OCI-M1 (cell line): ENCODE results near the gene DENND4A.
A peak's percentile ranks its signal among the peaks of the same experiment; 100 is the strongest.

Source experiments
- DNase-seq: peaks from one replicate; lab custom pipeline; 2025; lab: John Stamatoyannopoulos, UW

Gene DENND4A

GRCh38 chr15:65666257-65666656 lies 125.8 kb downstream of the DENND4A start:
- no peak for DNase-seq

- no peak for DNase-seq
These were observed 128.6 kb downstream of the DENND4A start for GRCh38 chr15:65663521-65663920.

- no peak for DNase-seq
These were observed 131.2 kb downstream of the DENND4A start for GRCh38 chr15:65660927-65661326.

- DNase-seq = no peak
These were observed 132.5 kb downstream of the DENND4A start for GRCh38 chr15:65659502-65660052.

- no peak for DNase-seq
These were observed 136.6 kb downstream of the DENND4A start for GRCh38 chr15:65655457-65655856.

- DNase-seq = no peak
These were observed 137.1 kb downstream of the DENND4A start for GRCh38 chr15:65655026-65655425.

GRCh38 chr15:65653801-65654521 lies 138.1 kb downstream of the DENND4A start:
- DNase-seq = no peak

- no peak for DNase-seq
These were observed 138.8 kb downstream of the DENND4A start for GRCh38 chr15:65653341-65653740.

- no peak for DNase-seq
These were observed 140.0 kb downstream of the DENND4A start for GRCh38 chr15:65651831-65652749.

- DNase-seq = no peak
These were observed 141.1 kb downstream of the DENND4A start for GRCh38 chr15:65651042-65651322.

GRCh38 chr15:65650312-65651041 lies 141.6 kb downstream of the DENND4A start:
- DNase-seq = no peak

GRCh38 chr15:65646486-65646885 lies 145.6 kb downstream of the DENND4A start:
- DNase-seq = no peak

- DNase-seq = no peak
These were observed 146.7 kb downstream of the DENND4A start for GRCh38 chr15:65645392-65645791.

- DNase-seq = no peak
These were observed 147.8 kb downstream of the DENND4A start for GRCh38 chr15:65644282-65644681.

- no peak for DNase-seq
These were observed 149.5 kb downstream of the DENND4A start for GRCh38 chr15:65642594-65642993.

- DNase-seq = peak; percentile 15
These were observed 150.2 kb downstream of the DENND4A start for GRCh38 chr15:65641768-65642475.

- no peak for DNase-seq
These were observed 152.6 kb downstream of the DENND4A start for GRCh38 chr15:65639509-65639908.

GRCh38 chr15:65638681-65639089 lies 153.4 kb downstream of the DENND4A start:
- DNase-seq = peak; percentile 89

- DNase-seq = no peak
These were observed 154.0 kb downstream of the DENND4A start for GRCh38 chr15:65638109-65638508.

GRCh38 chr15:65634356-65634755 lies 157.7 kb downstream of the DENND4A start:
- DNase-seq = no peak

GRCh38 chr15:65633752-65634151 lies 158.3 kb downstream of the DENND4A start:
- no peak for DNase-seq
